Activated CD4-positive, alpha-beta T cell treated with anti-CD3 and anti-CD28 coated beads, Interleukin-2, Interleukin-4, amounts not matched to agents 100 ng/mL and 50 ng/mL, durations not matched to agents 16 hours and 8 hours (primary cell): ENCODE results near the gene RPAP2.
"Not testable (repeated sequence)": the region's sequence is repeated elsewhere in the genome, so short reads cannot be mapped to it uniquely, and the experiment has no call there.

Source experiments
- DNase-seq: peaks from one replicate; pipeline ENCODE4 v3.0.0-alpha.2; 2020; ENCODE audit warnings: low spot score

The RPAP2 gene

DNA sequence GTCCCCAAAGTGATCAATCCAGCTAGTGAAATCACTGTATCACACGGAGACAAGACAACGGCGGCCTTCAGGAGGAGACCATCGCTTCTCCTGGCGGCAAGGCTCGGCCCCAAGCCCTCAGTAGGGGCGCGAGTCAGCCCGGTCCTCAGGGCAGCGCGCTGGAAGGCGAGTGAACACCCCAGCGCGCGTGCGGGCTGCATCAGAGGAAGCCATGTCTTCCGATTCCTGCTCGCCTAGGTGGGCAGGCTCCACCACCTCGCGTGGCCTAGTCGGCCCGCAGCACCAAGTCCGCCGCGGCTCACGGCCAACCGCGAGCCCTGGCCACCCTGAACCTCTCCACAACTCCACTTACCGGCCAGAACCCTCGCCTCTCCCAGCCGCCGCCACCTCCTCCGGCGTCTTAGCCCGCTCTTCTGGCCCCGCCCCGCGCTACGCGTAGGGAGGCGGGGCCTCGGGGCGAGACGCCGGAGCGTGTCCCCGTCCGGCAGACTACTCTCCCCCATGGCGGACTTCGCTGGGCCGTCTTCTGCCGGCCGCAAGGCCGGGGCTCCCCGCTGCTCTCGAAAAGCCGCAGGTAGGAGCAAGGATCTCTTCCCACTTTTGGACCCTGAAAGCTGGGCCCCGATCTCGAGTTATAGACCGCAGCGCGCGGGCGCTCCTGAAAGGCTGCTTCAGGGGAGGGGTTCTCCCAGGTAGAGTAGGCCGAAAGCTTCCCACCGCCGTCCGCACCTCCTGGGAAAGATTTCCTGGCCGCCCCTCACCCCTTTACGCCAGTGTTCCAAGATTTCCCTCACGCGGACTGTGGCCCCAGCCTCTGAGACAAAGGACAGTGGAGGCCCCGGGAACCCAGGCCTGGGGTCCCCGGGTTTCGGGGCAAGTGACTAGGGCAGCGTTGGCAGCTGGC, at the start of gene RPAP2, which contains the start of gene GLMN:
Gene RPAP2, plus strand, starts transcription at position 487 of the 904 bp plus-strand sequence. Its CDS starts 15 bp downstream, at position 502.
Gene GLMN, minus strand, starts transcription at position 415 of the 904 bp plus-strand sequence. CDS start 988 bp downstream, outside the sequence.
- peak; percentile 75 for DNase-seq

DNA sequence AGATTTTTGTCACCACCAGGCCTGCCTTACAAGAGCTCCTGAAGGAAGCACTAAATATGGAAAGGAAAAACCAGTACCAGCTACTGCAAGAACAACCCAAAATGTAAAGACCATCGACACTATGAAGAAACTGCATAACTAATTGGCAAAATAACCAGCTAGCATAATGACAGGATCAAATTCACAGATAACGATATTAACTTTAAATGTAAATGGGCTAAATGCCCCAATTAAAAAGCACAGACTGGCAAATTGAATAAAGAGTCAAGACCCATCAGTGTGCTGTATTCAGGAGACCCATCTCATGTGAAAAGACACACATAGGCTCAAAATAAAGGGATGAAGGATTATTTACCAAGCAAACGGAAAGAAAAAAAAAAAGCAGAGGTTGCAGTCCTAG, 44.1 kb upstream of the RPAP2 start:
- not testable (repeated sequence) for DNase-seq

GRCh38 chr1:92259350-92259749, 39.5 kb upstream of the RPAP2 start:
- DNase-seq: no peak

DNA sequence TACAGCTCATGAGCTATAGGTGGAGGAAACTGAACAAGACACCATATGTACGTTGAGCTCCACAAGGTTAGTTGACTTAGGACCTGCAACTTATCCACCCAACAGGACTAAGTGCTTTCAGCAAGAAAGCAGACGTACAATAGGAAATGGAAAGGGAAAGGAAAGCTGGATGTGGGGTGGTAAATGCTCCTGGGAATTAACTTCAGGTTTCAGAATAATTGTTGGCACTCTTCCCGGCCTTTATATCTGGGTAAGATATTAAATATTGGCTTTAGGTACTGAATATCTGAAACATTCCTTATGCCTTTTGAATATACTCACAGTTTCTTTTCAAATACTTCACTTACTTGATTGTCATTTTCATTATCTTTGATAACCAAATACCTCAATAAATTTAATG, 36.3 kb upstream of the RPAP2 start:
- DNase-seq: no peak

GRCh38 chr1:92273039-92273438, 25.8 kb upstream of the RPAP2 start:
- no peak for DNase-seq

DNA sequence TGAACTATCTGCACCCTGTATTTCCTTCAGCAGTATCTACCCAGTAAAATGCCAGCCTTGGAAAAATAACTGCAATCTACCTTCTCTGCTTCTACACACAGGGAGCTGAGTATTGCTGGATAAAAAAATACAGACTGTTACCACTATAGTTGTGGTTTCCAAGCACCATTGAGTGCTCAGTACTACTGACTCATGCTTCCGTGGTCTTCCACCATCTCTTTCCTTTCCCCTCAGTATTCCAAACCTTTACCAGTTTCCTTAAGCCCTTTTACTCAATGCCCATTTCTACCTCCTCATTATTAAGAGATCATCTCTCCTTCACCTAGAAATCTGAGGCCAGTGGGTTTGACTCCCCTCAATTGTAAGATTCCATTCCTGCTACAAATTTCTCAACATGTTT, 23.9 kb upstream of the RPAP2 start:
- no peak for DNase-seq

GRCh38 chr1:92276082-92276481, 22.8 kb upstream of the RPAP2 start:
- DNase-seq: no peak

DNA sequence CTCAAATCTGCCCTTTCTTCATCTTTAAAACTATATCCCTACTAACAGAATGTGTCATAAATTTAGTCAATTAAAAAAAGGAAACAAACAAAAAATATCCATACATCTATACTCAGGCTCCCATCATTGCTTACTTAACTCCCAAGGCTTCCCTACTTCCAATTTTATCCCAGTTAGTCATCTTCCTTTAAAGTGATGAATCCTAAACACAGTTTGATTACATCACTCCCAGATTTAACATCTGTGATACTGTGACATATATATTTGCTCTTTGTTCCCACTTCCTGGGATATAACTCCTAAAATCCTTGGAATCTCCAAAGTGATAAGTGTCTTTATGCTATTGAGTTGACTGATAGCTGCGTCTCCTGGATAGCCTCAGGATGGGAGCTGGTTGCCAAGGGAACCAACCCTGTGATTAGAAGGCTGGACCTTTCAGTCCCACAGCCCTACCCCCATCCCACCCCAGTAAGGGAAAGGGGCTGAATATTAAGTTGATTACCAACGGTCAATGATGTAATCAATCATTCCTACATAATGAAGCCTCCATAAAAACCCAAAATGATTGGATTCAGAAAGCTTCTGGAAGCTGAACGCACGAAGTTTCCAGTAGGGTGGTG, 21.6 kb upstream of the RPAP2 start:
- DNase-seq: no peak

GRCh38 chr1:92279781-92280180, 19.1 kb upstream of the RPAP2 start:
- not testable (repeated sequence) for DNase-seq

DNA sequence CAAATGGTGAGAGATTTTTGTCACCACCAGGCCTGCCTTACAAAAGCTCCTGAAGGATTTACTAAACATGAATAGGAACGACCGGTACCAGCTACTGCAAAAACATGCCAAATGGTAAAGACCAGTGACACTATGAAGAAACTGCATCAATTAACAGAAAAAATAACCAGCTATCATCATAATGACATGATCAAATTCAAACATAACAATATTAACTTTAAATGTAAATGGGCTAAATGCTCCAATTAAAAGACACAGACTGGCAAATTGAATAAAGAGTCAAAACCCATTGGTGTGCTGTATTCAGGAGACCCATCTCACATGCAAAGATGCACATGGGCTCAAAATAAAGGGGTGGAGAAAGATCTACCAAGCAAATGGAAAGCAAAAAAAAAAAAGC, 17.4 kb upstream of the RPAP2 start:
- not testable (repeated sequence) for DNase-seq

DNA sequence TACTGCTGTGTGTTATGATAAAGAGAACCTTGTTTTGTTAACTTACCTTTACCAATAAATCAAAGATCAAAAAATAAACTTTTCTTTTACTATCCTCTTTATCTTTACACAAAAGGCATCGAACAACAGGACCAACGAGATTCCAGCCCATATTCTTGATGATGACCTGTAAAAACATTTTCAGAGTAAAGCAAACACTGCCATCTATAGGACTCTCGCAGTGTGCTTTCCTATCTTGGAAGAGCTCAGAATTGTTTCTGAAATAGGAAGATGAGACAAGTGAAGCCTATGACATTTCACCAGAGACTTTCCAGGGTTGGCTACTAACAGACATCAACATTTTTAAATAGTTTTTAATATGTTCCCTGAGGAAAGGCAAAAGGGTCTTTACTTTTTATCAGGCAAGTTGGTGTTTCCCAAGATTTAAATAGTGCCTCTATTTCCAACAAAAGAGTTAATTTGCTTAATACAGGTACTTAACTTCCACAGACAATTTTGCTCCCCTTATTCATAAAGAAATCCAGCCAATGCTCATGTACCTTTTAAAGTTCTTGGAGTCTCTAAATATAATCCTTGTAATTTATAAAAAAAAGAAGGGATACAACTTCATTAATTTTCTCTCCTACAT, 7.4 kb upstream of the RPAP2 start:
- no peak for DNase-seq

DNA sequence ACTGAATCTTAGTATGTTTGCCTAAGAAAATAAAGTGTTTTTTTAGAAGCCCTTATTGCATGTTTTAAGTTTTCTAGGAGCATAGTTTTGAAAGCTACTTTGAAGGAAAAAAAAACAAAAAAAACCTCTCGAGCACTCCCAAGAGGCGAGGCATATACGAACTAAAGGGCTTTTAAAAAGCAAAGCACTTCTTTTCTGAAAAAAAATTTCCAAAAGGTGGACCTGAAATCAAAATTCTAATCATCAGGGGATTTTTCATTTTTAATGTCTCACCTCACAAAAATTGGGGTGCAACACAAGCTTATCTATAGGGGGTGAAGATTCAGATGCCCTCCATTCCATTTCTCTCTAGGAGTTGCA, 666 bp upstream of the RPAP2 start:
- no peak for DNase-seq

DNA sequence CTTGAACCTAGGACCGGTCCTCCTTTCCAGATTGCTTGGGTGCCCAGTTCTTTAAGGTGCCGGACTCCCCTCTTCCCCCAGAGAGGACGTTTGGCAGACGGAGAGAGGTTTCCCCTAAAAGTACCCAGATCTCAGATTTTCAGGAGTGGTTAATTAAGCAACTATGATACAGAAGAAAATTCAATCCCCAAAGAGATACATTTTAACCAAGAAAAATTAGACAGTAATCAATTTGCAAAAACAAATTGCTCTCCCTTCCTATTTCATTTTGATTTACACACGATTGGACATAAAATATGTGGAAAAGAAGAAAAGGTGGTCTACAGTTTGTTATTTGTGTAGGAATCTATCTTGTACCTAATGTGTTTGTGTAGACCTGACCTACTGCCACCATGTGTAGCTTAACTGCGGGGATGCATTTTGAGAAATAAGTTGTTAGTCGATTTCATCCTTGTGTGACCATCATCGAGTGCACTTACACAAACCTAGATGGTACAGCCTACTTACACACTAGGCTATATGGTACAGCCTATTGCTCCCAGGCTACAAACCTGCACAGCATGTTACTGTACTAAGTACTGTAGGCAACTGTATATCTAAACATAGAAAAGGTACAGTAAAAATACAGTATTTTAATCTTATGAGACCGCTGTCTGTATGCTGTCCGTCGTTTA, 755 bp downstream of the RPAP2 start:
- DNase-seq: no peak

- DNase-seq: no peak
Measured at GRCh38 chr1:92301021-92301420, 2.2 kb downstream of the RPAP2 start.

GRCh38 chr1:92306020-92306419, 7.2 kb downstream of the RPAP2 start:
- DNase-seq: no peak

- no peak for DNase-seq
Measured at GRCh38 chr1:92307980-92308379, 9.1 kb downstream of the RPAP2 start.

DNA sequence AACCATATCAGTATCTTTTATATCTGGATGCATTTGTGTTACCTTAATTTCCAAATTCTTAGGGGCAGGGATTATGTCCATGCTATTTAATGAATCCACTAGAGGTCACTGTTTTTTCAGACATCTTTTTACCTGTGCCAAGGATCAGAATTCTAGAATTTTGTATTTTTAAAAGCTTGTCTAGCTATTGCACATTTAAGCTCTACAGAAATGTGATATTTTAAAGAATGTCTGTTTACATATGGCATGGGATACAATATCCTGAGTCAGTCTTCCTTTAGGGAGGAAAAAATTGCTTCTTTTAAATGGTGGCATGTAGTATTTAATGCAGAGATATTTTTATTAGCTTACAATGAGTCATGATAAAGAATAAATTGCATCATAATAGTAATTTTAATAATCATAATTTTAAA, 11.3 kb downstream of the RPAP2 start:
- DNase-seq: no peak

GRCh38 chr1:92314024-92314423, 15.2 kb downstream of the RPAP2 start:
- peak; percentile 51 for DNase-seq

- DNase-seq: peak; percentile 40
Measured at GRCh38 chr1:92315766-92316599, 17.1 kb downstream of the RPAP2 start.

DNA sequence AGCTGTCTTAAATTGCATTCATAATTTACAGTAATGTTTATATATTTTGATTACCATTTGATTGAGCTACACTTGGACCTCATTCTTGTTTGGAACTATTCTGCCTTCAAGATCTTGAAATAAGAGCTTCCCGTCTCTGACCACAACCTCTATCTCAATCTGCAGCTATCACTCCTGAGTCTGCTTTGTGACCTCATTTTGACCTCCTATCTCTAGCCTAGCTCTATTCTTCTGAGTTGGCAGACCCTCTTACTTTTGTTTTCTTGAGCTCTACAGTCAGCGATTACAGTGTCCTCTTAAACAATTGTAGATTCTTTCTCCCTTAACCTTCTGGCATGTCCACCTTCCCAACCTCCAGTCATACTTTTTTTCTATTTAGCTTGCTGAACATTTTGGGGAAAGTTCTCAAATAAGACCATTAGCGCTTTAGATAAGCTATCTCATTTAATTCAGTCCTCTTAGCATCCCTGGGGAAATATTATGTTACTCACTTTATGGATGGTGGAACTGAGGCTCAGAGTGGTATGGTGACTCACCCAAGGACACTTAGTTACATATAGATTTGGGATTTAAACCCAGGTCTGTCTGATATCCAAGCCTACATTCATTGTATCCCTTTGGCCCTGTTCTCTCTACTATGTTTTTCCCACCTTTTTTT, 19.1 kb downstream of the RPAP2 start:
- no peak for DNase-seq
